Common myeloid progenitor, CD34-positive (primary cell): Measurements from ENCODE around the gene ADAMTS14.
A peak's percentile ranks its signal among the peaks of the same experiment; 100 is the strongest.

Source experiments
- CTCF ChIA-PET: fragments of 350-600 bp; sonication (Branson Sonifier 250); formaldehyde crosslinking; loops from one replicate; lab custom pipeline; 2021; ENCODE audit warnings: antibody characterized with exemption; lab: Charles Lee
- POLR2A ChIA-PET: fragments of 350-600 bp; sonication (Branson Sonifier 250); formaldehyde crosslinking; loops from one replicate; lab custom pipeline; 2021; ENCODE audit warnings: antibody characterized with exemption; lab: Charles Lee
- DNase-seq, 3 donors: peaks; one replicate each; pipeline versions ENCODE4 v3.0.0 to v3.0.0-alpha.2; 2013
- H3K27ac ChIP-seq, 2 experiments: 1 replicate in 1 of 2; 2 replicates in 1 of 2; pipeline ENCODE4 v1.7.0; 2013; ENCODE audit warnings: inconsistent platforms in 2 of 2, low read length in 2 of 2, mild to moderate bottlenecking in 2 of 2, low read depth in 1 of 2, moderate library complexity in 1 of 2; ENCODE audit not compliant: severe bottlenecking in 2 of 2, insufficient read depth in 1 of 2, poor library complexity in 1 of 2
- H3K27me3 ChIP-seq, 5 experiments: replicated peaks in 2 of 5; 1 replicate in 3 of 5; 2 replicates in 2 of 5; pipeline versions ENCODE4 v1.6.1 to v1.7.0; 2013; ENCODE audit warnings: low read length in 4 of 5, mild to moderate bottlenecking in 2 of 5, moderate library complexity in 2 of 5, inconsistent platforms in 1 of 5; ENCODE audit not compliant: insufficient read depth in 5 of 5, control insufficient read depth in 4 of 5
- H3K36me3 ChIP-seq, 4 experiments: 1 replicate in 2 of 4; 2 replicates in 2 of 4; pipeline versions ENCODE4 v1.6.1 to v1.7.0; 2013; ENCODE audit warnings: low read length in 3 of 4, control low read depth in 1 of 4, mild to moderate bottlenecking in 1 of 4; ENCODE audit not compliant: control insufficient read depth in 4 of 4, insufficient read depth in 4 of 4
- H3K4me1 ChIP-seq, 4 experiments: 1 replicate in 3 of 4; 2 replicates in 1 of 4; pipeline versions ENCODE4 v1.6.1 to v1.7.1; 2013; ENCODE audit warnings: low read length in 3 of 4, mild to moderate bottlenecking in 3 of 4, control low read depth in 1 of 4, inconsistent platforms in 1 of 4, moderate library complexity in 1 of 4; ENCODE audit not compliant: control insufficient read depth in 4 of 4, insufficient read depth in 4 of 4; ENCODE audit errors: control extremely low read depth in 1 of 4
- H3K4me3 ChIP-seq, 7 experiments: 1 replicate in 4 of 7; 2 replicates in 3 of 7; pipeline versions ENCODE4 v1.5.1 to v1.7.0; 2013; ENCODE audit warnings: mild to moderate bottlenecking in 7 of 7, low read length in 6 of 7, moderate library complexity in 6 of 7, inconsistent platforms in 2 of 7, low read depth in 2 of 7, control low read depth in 1 of 7; ENCODE audit not compliant: insufficient read depth in 4 of 7, control insufficient read depth in 1 of 7; ENCODE audit errors: extremely low read depth in 1 of 7
- H3K9me3 ChIP-seq, 5 experiments: 1 replicate in 4 of 5; 2 replicates in 1 of 5; pipeline versions ENCODE4 v1.6.1 to v1.7.1; 2013; ENCODE audit warnings: low read length in 4 of 5, mild to moderate bottlenecking in 2 of 5, inconsistent platforms in 1 of 5, low read depth in 1 of 5, moderate library complexity in 1 of 5; ENCODE audit not compliant: control insufficient read depth in 4 of 5, insufficient read depth in 2 of 5; ENCODE audit errors: control extremely low read depth in 1 of 5
- WGBS: methylation state at CpG from one replicate; pipeline ENCODE4 v1.1.5; 2013; ENCODE audit not compliant: insufficient coverage; 5-methylcytosine and 5-hydroxymethylcytosine counted together

The ADAMTS14 gene

DNA sequence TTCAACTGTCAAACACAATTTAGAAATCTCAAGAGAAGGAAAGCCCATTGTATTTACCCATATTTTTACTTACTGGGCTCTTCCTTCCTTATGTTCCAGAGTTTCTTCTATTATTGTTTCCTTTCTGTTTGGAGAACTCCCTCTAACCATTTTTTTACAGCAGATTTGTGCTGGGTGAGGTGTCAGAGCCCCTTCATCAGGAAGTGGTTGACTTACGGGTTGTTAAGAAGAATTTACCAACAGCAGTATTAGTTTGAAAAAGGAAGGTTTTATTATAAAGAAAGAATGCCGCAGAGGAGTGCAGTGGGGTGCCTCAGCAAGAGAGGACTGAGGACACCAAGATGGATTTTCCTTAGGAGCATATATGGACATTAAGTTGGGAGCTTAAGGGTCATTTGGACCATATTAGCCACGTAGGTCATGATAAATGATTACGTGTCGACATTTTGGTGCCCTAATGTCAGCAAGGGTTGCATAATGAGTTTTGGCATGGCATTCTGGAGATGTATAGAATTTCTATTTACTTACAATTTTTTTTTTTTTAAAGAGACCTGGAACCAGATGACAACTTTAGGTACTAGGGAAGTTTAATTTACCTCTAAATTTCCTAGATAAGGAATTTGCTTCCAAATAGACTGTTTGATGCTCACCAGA lies 119.2 kb downstream of the ADAMTS14 start:
- Histone ChIP-seq H3K27me3 (no peaks in the 10 kb centered on the region), H3K27ac (no peak overlapping the region), H3K4me3 (peak overlapping the region in 3 of 7 experiments; percentile 28 to 51 (median 45)), H3K4me1 (peaks cover 9 to 26% (median 16%) of the 10 kb centered on the region in 4 experiments), H3K36me3 (no peaks in the 10 kb centered on the region), H3K9me3 (no peaks in the 10 kb centered on the region)
- peak in 2 of 3 donors; percentile 67 to 74 for DNase-seq
- ChIA-PET POLR2A (no interaction called here), CTCF (no interaction called here)
- 0% methylated on average over 1 of the region's 5 CpGs for WGBS

DNA sequence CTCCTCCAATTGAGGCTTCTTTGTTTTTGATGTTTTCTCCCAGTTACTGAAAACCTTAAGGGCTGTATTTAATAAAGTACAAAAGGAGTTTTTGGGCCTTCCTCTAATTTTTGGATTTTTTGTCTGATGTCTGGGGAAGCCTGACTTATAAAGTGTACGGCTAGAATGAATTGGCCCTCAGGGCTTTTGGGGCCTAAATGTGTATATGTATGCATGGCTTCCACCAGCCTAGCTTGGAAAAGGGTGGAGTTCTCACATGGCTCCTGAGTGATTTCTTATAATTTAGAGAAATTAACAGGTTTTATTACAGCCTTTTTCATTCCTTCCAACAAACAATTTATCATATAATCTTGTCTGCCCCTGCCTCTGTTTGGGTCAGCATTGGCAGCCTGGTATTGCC lies 123.3 kb downstream of the ADAMTS14 start:
- no peaks in the 10 kb centered on the region for H3K36me3 ChIP-seq
- no peaks in the 10 kb centered on the region for H3K27me3 ChIP-seq
- H3K27ac ChIP-seq, result no peak overlapping the region
- H3K9me3 ChIP-seq, result no peaks in the 10 kb centered on the region
- ChIA-PET CTCF (no interaction called here), POLR2A (no interaction called here)
- DNase-seq, result no peak
- WGBS, result 88% methylated on average over 1 of the region's 1 CpG
- H3K4me3 ChIP-seq, result no peak overlapping the region
- peaks cover 5 to 22% (median 12%) of the 10 kb centered on the region in 4 experiments for H3K4me1 ChIP-seq

DNA sequence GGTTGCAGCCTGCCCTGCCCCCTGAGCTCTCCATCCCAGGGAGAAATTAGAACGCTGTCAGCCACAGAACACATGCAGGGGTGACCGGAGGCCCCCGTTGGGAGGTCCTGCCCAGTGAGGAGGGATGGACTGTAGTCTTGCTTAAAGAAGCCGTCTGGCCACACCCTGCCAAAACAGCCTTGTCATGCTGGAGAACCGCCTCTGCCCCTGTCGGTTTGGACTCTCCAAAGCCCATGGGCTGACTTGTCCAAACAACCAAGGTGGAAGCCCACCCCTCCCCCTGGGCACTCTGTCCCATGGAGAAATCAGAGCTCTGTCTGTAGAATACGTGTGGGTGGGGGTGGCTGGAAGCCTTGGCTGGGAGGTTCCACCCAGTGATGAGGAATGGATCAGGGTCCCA lies 125.5 kb downstream of the ADAMTS14 start:
- POLR2A ChIA-PET, result interaction anchor here (0.6 kb wide), 1 partner anchor 62 kb away, joined by 3 read pairs; no protein-coding TSS in a partner anchor
- Histone ChIP-seq H3K4me3 (no peak overlapping the region), H3K36me3 (no peaks in the 10 kb centered on the region), H3K27ac (no peak overlapping the region), H3K9me3 (no peaks in the 10 kb centered on the region), H3K27me3 (no peaks in the 10 kb centered on the region), H3K4me1 (peaks cover 0 to 8% (median 2%) of the 10 kb centered on the region in 4 experiments)
- 97% methylated on average over 4 of the region's 7 CpGs for WGBS
- DNase-seq, result no peak
- CTCF ChIA-PET, result interaction anchor here (1.3 to 1.9 kb wide), 3 partner anchors 8 to 11 kb away, joined by 3 to 5 read pairs (median 3); no protein-coding TSS in a partner anchor

DNA sequence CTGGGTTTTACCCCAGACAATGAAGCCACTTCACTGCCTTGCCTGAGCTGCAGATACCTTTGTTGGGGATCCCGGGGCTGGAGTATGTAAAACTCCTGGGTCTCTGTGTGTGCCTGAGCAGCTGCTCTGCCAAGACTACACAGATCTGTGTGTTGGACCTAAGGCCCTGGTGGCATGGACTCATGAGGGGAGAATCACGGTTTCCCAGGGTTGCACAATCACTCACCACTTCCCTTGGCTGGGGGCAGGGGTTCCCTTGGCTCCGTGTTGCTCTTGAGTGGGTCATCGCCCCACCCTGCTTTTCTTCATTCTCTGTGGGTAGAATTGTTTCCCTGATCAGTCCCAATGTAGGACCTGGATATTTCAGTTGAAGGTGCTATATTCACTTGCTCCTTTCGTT lies 126.8 kb downstream of the ADAMTS14 start:
- H3K4me1 ChIP-seq, result peaks cover 0 to 8% (median 2%) of the 10 kb centered on the region in 4 experiments
- no peaks in the 10 kb centered on the region for H3K27me3 ChIP-seq
- no peak overlapping the region for H3K4me3 ChIP-seq
- CTCF ChIA-PET, result interaction anchor here (1.3 kb wide), 2 partner anchors 8 to 12 kb away, joined by 3 read pairs; no protein-coding TSS in a partner anchor
- H3K36me3 ChIP-seq, result no peaks in the 10 kb centered on the region
- no peak overlapping the region for H3K27ac ChIP-seq
- WGBS, result 59% methylated on average over 5 of the region's 5 CpGs
- POLR2A ChIA-PET, result no interaction called here
- DNase-seq, result peak in 2 of 3 donors; percentile 48 to 50
- H3K9me3 ChIP-seq, result no peaks in the 10 kb centered on the region

DNA sequence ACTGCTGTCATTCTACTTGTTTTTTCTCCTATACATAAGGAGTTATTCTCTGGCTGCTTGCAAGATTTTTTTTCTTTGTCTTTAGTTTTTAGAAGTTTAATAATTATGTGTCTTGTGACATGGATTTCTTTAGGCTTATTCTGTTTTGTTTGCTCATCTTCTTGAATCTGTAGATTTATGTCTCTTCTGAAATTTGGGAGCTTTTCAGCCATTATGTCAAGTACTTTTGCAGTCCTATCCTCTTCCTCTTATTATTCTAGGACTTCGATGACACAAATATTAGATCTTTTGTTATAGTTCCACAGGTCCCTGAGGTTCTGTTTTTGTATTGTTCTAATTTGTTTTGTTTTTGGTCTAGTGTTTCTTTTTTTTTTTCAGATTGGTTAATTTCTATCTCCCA lies 129.5 kb downstream of the ADAMTS14 start:
- H3K9me3 ChIP-seq, result no peaks in the 10 kb centered on the region
- WGBS, result no CpG with 5 or more reads among the region's 1 CpG
- POLR2A ChIA-PET, result no interaction called here

DNA sequence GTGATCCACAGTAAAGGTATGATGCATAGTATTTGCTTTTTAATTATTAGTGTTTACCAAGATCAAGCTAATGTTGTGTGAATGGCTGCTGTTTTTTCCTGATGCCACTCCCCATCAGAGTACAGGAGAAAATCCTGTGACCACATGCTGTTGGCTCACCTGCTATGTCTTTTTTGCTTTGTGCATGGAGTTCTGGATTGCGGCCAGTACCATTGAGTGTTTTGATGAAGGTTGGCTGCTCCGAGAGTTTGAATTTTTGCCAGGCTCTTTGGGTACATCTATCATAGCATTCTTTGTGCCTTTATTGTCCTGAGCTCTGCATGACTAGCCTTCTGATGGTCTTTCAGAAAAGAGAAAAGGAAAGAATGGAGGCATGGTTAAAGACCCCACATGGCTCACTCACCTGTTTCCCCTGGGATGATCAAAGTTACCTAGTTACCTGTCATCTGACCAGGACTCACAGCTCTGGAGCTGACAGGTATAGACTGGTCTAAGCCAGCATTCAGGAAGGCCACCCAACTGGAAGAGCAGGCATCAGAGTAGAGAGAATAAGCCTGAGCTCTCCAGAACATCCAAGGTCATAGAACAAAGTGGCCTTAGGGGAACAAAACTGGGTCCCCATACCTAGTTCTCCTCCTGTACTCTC lies 131.6 kb downstream of the ADAMTS14 start:
- H3K27me3 ChIP-seq, result no peaks in the 10 kb centered on the region
- CTCF ChIA-PET, result interaction anchor here (0.9 to 2.4 kb wide), 4 partner anchors 9 to 73 kb away, joined by 3 to 5 read pairs (median 3); no protein-coding TSS in a partner anchor
- no peak for DNase-seq
- H3K4me1 ChIP-seq, result peaks cover 0 to 15% (median 12%) of the 10 kb centered on the region in 4 experiments
- no peak overlapping the region for H3K4me3 ChIP-seq
- H3K27ac ChIP-seq, result no peak overlapping the region
- H3K36me3 ChIP-seq, result no peaks in the 10 kb centered on the region
- WGBS, result 100% methylated on average over 1 of the region's 2 CpGs
- POLR2A ChIA-PET, result no interaction called here
- no peaks in the 10 kb centered on the region for H3K9me3 ChIP-seq

More for the DNA sequence above, 129.5 kb downstream of the ADAMTS14 start:
- Histone ChIP-seq H3K4me3 (no peak overlapping the region), H3K27ac (no peak overlapping the region), H3K27me3 (no peaks in the 10 kb centered on the region), H3K36me3 (no peaks in the 10 kb centered on the region), H3K4me1 (peaks cover 0 to 8% (median 2%) of the 10 kb centered on the region in 4 experiments)
- DNase-seq, result no peak
- CTCF ChIA-PET, result interaction anchor here (0.6 kb wide), 1 partner anchor 429 kb away, joined by 4 read pairs; no protein-coding TSS in a partner anchor

DNA sequence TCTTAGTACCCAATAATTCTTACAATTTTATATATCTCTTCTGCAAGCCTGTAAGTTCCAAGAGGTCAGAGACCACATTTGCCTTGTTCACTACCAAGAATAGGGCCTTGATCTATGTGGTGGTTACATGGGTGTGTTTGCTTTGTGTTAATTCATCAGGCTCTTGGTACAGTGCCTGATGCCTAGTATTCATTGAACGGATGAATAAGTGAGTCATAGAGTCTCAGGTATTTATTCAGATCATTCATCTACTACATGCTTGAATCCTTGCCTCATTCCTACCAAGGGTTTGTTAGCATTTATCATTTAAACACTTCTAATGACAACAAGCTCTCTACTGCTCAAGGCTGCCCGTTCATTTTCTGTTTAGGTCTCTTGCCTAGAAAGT lies 132.1 kb downstream of the ADAMTS14 start:
- Histone ChIP-seq H3K4me3 (no peak overlapping the region), H3K36me3 (no peaks in the 10 kb centered on the region), H3K27ac (no peak overlapping the region), H3K27me3 (no peaks in the 10 kb centered on the region), H3K4me1 (peaks cover 0 to 16% (median 8%) of the 10 kb centered on the region in 4 experiments), H3K9me3 (no peaks in the 10 kb centered on the region)
- CTCF ChIA-PET, result interaction anchor here (1.1 to 2.4 kb wide), 3 partner anchors 9 to 10 kb away, joined by 3 to 5 read pairs (median 3); no protein-coding TSS in a partner anchor
- 100% methylated on average over 1 of the region's 2 CpGs for WGBS
- POLR2A ChIA-PET, result no interaction called here
- no peak for DNase-seq
